ENCODE measurements around the gene PTTG1IP.

Gene PTTG1IP

GRCh38 chr21:44890338-44890931 lies 16.9 kb upstream of the PTTG1IP start:
- H3K4me3 ChIP-seq (ENCODE audit: low read depth, low read length) = no peak overlapping the region
- TF ChIP-seq CTCF (IDR thresholded peaks at IDR 0.05; ENCODE audit: borderline replicate concordance, insufficient read depth, low read depth, low read length) = no peak

- TF ChIP-seq CTCF (IDR thresholded peaks at IDR 0.05; ENCODE audit: borderline replicate concordance, insufficient read depth, low read depth, low read length) = no peak
- H3K4me3 ChIP-seq (ENCODE audit: low read depth, low read length) = no peak overlapping the region
Measured at GRCh38 chr21:44889625-44890337, 16.3 kb upstream of the PTTG1IP start.

GRCh38 chr21:44888581-44889550 lies 15.4 kb upstream of the PTTG1IP start:
- no peak for TF ChIP-seq CTCF (IDR thresholded peaks at IDR 0.05; ENCODE audit: borderline replicate concordance, insufficient read depth, low read depth, low read length)
- no peak overlapping the region for H3K4me3 ChIP-seq (ENCODE audit: low read depth, low read length)

GRCh38 chr21:44887807-44888580 lies 14.5 kb upstream of the PTTG1IP start:
- TF ChIP-seq CTCF (IDR thresholded peaks at IDR 0.05; ENCODE audit: borderline replicate concordance, insufficient read depth, low read depth, low read length) = no peak
- H3K4me3 ChIP-seq (ENCODE audit: low read depth, low read length) = no peak overlapping the region

- H3K4me3 ChIP-seq (ENCODE audit: low read depth, low read length) = no peak overlapping the region
- TF ChIP-seq CTCF (IDR thresholded peaks at IDR 0.05; ENCODE audit: borderline replicate concordance, insufficient read depth, low read depth, low read length) = no peak
Measured at GRCh38 chr21:44887126-44887806, 13.8 kb upstream of the PTTG1IP start.
